ENCODE data around the gene FREM1. TPM values are rescaled to one million over a fixed set of nuclear protein-coding genes. Genes with fewer than 3 reads are reported as not detected.

FREM1 gene
- total RNA-seq, 4 donors from 2014 or later = 1.1 to 5.8 (median 2.1) TPM

DNA sequence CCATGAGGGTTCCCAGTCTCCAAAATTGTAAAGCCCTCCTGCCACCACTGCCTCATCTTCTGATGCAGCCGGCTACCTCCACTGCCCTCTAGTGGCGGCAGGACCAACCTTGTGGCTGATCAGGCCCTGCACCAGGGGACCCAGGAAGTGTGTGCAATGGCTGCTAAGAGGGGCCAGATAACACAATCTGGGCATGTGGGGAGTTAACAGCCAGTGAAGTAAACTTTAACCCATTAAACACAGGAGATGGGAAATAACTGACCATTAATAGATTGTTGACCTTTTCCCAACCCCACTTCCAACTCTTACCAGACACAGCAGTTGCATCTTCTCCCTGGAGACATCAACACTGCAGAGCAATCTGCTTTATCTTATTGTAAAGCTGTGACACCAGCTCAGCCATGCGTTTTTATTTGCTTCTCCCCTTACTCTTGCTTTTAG is 63.3 kb downstream of the FREM1 start:
- H3K4me1 ChIP-seq = no peaks in the 10 kb centered on the region
- no peaks in the 10 kb centered on the region for H3K27me3 ChIP-seq
- no peaks in the 10 kb centered on the region for H3K9me3 ChIP-seq
- TF ChIP-seq, protein P1, sequence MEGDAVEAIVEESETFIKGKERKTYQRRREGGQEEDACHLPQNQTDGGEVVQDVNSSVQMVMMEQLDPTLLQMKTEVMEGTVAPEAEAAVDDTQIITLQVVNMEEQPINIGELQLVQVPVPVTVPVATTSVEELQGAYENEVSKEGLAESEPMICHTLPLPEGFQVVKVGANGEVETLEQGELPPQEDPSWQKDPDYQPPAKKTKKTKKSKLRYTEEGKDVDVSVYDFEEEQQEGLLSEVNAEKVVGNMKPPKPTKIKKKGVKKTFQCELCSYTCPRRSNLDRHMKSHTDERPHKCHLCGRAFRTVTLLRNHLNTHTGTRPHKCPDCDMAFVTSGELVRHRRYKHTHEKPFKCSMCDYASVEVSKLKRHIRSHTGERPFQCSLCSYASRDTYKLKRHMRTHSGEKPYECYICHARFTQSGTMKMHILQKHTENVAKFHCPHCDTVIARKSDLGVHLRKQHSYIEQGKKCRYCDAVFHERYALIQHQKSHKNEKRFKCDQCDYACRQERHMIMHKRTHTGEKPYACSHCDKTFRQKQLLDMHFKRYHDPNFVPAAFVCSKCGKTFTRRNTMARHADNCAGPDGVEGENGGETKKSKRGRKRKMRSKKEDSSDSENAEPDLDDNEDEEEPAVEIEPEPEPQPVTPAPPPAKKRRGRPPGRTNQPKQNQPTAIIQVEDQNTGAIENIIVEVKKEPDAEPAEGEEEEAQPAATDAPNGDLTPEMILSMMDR (IDR thresholded peaks at IDR 0.05) = peak in 1 of 2 donors; percentile 57
- no peak for TF ChIP-seq POLR2AphosphoS5 (IDR thresholded peaks at IDR 0.05)
- TF ChIP-seq EP300 (IDR thresholded peaks at IDR 0.05) = no peak
- no peak overlapping the region for H3K27ac ChIP-seq
- peaks cover 9% of the 10 kb centered on the region for H3K36me3 ChIP-seq
- H3K4me3 ChIP-seq = no peak overlapping the region
- no peak for DNase-seq (ENCODE audit: low spot score in 2 of 2)
- WGBS = 35% methylated on average over 3 of the region's 3 CpGs

DNA sequence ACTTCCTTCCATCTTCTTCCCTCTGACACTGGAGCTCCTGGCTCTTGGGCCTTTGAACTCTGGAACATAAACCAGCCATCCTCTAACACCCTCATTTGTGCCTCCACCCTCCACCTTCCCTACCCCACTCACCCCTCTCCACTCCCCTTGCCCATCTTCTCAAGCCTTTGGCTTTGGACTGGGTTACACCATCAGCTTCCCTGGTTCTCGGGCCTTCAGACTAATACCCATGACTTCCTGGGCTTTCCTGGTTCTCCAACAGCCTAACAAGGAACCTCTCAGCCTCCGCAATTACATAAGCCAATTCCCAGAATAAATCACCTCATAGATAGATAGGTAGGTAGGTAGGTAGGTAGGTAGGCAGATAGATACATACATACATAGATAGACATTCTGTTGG is 67.1 kb downstream of the FREM1 start:
- no peak overlapping the region for H3K27ac ChIP-seq
- peaks cover 3% of the 10 kb centered on the region for H3K36me3 ChIP-seq
- no peaks in the 10 kb centered on the region for H3K27me3 ChIP-seq
- 94% methylated on average over 2 of the region's 2 CpGs for WGBS
- no peak for TF ChIP-seq POLR2AphosphoS5 (IDR thresholded peaks at IDR 0.05)
- TF ChIP-seq, protein P1 (IDR thresholded peaks at IDR 0.05) = no peak
- TF ChIP-seq POLR2A (IDR thresholded peaks at IDR 0.05) = no peak
- no peak for TF ChIP-seq EP300 (IDR thresholded peaks at IDR 0.05)
- no peak for DNase-seq (ENCODE audit: low spot score in 2 of 2)
- H3K9me3 ChIP-seq = no peaks in the 10 kb centered on the region
- H3K4me1 ChIP-seq = no peaks in the 10 kb centered on the region
- H3K4me3 ChIP-seq = no peak overlapping the region

DNA sequence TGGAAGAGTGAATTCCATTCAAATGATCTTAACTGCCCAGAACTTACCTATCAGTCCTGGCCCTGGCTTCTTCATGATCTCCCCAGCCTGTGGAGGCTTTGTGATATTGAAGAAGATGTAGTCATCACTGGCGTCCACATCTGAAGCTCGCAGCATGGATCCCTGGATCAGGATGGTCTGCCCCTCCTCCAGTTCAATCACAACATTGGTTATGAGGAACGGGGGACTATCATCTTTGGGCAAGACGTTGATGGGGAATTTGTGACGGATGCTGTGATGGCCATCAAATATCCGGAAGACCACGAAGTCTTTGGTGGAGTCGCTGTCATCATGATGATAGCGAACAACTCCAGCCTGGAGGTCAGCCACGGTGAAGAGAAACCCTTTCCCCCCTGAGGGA is 68.0 kb downstream of the FREM1 start:
- Histone ChIP-seq H3K36me3 (peaks cover 2% of the 10 kb centered on the region), H3K27ac (no peak overlapping the region), H3K4me3 (no peak overlapping the region), H3K27me3 (no peaks in the 10 kb centered on the region), H3K9me3 (no peaks in the 10 kb centered on the region), H3K4me1 (no peaks in the 10 kb centered on the region)
- WGBS = 93% methylated on average over 10 of the region's 10 CpGs
- DNase-seq (ENCODE audit: low spot score in 2 of 2) = no peak
- no peak for TF ChIP-seq POLR2A (IDR thresholded peaks at IDR 0.05)
- TF ChIP-seq, protein P1 (IDR thresholded peaks at IDR 0.05) = no peak
- no peak for TF ChIP-seq POLR2AphosphoS5 (IDR thresholded peaks at IDR 0.05)
- no peak for TF ChIP-seq EP300 (IDR thresholded peaks at IDR 0.05)

DNA sequence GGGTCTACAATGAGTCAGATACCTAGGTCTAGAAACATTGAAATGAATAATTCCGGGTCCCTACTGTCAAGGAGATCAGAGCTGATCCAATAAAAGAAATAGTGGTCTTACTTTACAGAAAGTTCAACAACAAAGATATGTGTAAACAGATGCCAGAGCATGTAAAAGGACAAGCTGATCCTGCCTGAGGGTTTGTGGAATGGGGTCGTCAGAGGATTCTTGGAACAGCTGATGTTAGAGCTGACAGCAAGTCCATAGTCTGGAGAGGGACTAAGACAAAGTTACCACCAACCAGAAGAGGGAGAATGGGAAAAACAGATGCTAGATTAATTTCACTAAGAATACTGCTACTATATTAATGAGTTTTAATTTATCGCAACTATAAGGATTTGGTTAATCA is 71.5 kb downstream of the FREM1 start:
- TF ChIP-seq, protein P1 (IDR thresholded peaks at IDR 0.05) = no peak
- no peak for TF ChIP-seq POLR2A (IDR thresholded peaks at IDR 0.05)
- no peak for TF ChIP-seq EP300 (IDR thresholded peaks at IDR 0.05)
- no peak for TF ChIP-seq POLR2AphosphoS5 (IDR thresholded peaks at IDR 0.05)
- H3K9me3 ChIP-seq = no peaks in the 10 kb centered on the region
- WGBS = 71% methylated on average over 3 of the region's 3 CpGs

DNA sequence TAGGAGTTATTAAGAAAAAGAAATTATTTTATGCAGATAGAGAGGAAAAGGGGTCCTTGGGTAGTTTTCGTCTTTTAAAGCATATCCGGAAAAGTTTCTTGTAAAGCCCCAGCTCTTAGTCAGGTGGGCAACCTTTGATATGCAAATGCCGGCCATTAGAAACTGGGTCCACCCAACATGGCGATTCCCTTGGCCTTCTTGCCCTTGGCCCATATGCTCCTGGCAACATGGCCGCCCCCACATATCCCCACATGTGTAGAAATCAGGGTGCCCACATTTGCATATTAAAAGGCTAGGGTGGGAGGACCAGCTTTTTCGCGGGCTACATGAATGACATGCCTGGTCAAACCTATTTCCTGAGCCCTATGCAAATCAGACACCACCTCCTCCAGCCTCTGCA is 73.3 kb downstream of the FREM1 start:
- H3K27ac ChIP-seq = no peak overlapping the region
- 86% methylated on average over 7 of the region's 7 CpGs for WGBS
- H3K9me3 ChIP-seq = no peaks in the 10 kb centered on the region
- H3K4me3 ChIP-seq = no peak overlapping the region
- no peak for DNase-seq (ENCODE audit: low spot score in 2 of 2)
- TF ChIP-seq, protein P1 (IDR thresholded peaks at IDR 0.05) = no peak
- TF ChIP-seq EP300 (IDR thresholded peaks at IDR 0.05) (no peak), POLR2AphosphoS5 (IDR thresholded peaks at IDR 0.05) (no peak), POLR2A (IDR thresholded peaks at IDR 0.05) (no peak)
- no peaks in the 10 kb centered on the region for H3K27me3 ChIP-seq
- no peaks in the 10 kb centered on the region for H3K36me3 ChIP-seq
- no peaks in the 10 kb centered on the region for H3K4me1 ChIP-seq

More for the DNA sequence above, 71.5 kb downstream of the FREM1 start:
- no peak for DNase-seq (ENCODE audit: low spot score in 2 of 2)
- Histone ChIP-seq H3K27me3 (no peaks in the 10 kb centered on the region), H3K36me3 (no peaks in the 10 kb centered on the region), H3K4me3 (no peak overlapping the region), H3K4me1 (no peaks in the 10 kb centered on the region), H3K27ac (no peak overlapping the region)
